ENCODE results near the gene ARRDC3.

DNA sequence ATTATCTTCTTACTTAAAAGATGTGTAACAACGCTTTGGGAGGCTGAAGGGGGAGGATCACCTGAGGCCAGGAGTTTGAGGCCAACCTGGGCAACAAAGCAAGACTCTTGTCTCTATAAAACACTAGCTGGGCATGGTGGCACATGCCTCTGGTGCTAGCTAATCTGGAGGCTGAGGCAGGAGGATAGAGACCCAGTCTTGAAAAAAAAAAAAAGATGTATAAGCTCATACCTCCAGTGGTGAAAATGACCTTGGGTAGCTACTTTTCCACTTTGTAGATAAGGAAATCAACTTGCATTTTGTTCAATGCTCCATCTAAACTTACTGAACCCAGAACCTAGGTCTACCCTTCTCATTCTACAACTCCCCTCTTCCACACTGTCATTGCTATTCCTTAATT lies 16.6 kb downstream of the ARRDC3 start:
- TF ChIP-seq POLR2AphosphoS5 (IDR thresholded peaks at IDR 0.05; ENCODE audit: insufficient read depth, low read depth, low read length) (no peak), EZH2 (IDR thresholded peaks at IDR 0.05; ENCODE audit: borderline replicate concordance, low read depth, low read length, severe bottlenecking) (no peak), POLR2A (IDR thresholded peaks at IDR 0.05; ENCODE audit: low read depth, low read length) (no peak), GATA2 (IDR thresholded peaks at IDR 0.05; ENCODE audit: insufficient read depth, insufficient read length, low read depth, low read length) (no peak), MYC (IDR thresholded peaks at IDR 0.05; ENCODE audit: low read depth, low read length) (no peak), JUN (IDR thresholded peaks at IDR 0.05; ENCODE audit: borderline replicate concordance, insufficient read depth, insufficient read length, low read depth) (no peak), FOS (IDR thresholded peaks at IDR 0.05; ENCODE audit: borderline replicate concordance, insufficient read depth, low read length) (no peak)
- TF ChIP-seq, protein P1, sequence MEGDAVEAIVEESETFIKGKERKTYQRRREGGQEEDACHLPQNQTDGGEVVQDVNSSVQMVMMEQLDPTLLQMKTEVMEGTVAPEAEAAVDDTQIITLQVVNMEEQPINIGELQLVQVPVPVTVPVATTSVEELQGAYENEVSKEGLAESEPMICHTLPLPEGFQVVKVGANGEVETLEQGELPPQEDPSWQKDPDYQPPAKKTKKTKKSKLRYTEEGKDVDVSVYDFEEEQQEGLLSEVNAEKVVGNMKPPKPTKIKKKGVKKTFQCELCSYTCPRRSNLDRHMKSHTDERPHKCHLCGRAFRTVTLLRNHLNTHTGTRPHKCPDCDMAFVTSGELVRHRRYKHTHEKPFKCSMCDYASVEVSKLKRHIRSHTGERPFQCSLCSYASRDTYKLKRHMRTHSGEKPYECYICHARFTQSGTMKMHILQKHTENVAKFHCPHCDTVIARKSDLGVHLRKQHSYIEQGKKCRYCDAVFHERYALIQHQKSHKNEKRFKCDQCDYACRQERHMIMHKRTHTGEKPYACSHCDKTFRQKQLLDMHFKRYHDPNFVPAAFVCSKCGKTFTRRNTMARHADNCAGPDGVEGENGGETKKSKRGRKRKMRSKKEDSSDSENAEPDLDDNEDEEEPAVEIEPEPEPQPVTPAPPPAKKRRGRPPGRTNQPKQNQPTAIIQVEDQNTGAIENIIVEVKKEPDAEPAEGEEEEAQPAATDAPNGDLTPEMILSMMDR (IDR thresholded peaks at IDR 0.05; ENCODE audit: extremely low read depth in 1 of 2, insufficient read depth in 1 of 2, low read depth in 1 of 2, low read length in 2 of 2), result no peak
- TF ChIP-seq, protein P2, sequence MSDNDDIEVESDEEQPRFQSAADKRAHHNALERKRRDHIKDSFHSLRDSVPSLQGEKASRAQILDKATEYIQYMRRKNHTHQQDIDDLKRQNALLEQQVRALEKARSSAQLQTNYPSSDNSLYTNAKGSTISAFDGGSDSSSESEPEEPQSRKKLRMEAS (IDR thresholded peaks at IDR 0.05; ENCODE audit: insufficient read depth, insufficient read length), result no peak
